Activated naive CD4-positive, alpha-beta T cell (primary cell): ENCODE measurements around the gene SDK1.

Experiments
- DNase-seq, 4 experiments: peaks; one replicate each; lab custom pipeline; 2025; lab: John Stamatoyannopoulos, UW

The SDK1 gene

GRCh38 chr7:3987426-3987927 is 686.4 kb downstream of the SDK1 start:
- no peak for DNase-seq

- DNase-seq = no peak
Observed at GRCh38 chr7:3989723-3990122, 688.7 kb downstream of the SDK1 start.

- DNase-seq = no peak
Observed at GRCh38 chr7:3991731-3992231, 690.7 kb downstream of the SDK1 start.

- no peak for DNase-seq
Observed at GRCh38 chr7:3992841-3993240, 691.8 kb downstream of the SDK1 start.

- no peak for DNase-seq
Observed at GRCh38 chr7:3994764-3995163, 693.7 kb downstream of the SDK1 start.

GRCh38 chr7:3995187-3995586 is 694.1 kb downstream of the SDK1 start:
- DNase-seq = no peak

GRCh38 chr7:3998060-3998459 is 697.0 kb downstream of the SDK1 start:
- no peak for DNase-seq

GRCh38 chr7:4000139-4000538 is 699.1 kb downstream of the SDK1 start:
- no peak for DNase-seq

- no peak for DNase-seq
Observed at GRCh38 chr7:4000934-4001333, 699.9 kb downstream of the SDK1 start.

GRCh38 chr7:4001742-4002141 is 700.7 kb downstream of the SDK1 start:
- DNase-seq = no peak

- no peak for DNase-seq
Observed at GRCh38 chr7:4003503-4003902, 702.5 kb downstream of the SDK1 start.

- DNase-seq = no peak
Observed at GRCh38 chr7:4006687-4007086, 705.6 kb downstream of the SDK1 start.

- DNase-seq = no peak
Observed at GRCh38 chr7:4009211-4010060, 708.4 kb downstream of the SDK1 start.

GRCh38 chr7:4010061-4010605 is 709.1 kb downstream of the SDK1 start:
- DNase-seq = no peak

- no peak for DNase-seq
Observed at GRCh38 chr7:4010923-4011656, 710.0 kb downstream of the SDK1 start.

- DNase-seq = no peak
Observed at GRCh38 chr7:4013793-4014192, 712.7 kb downstream of the SDK1 start.

GRCh38 chr7:4014346-4015050 is 713.4 kb downstream of the SDK1 start:
- no peak for DNase-seq

- DNase-seq = no peak
Observed at GRCh38 chr7:4015371-4015770, 714.3 kb downstream of the SDK1 start.

GRCh38 chr7:4015996-4016395 is 714.9 kb downstream of the SDK1 start:
- DNase-seq = no peak

- no peak for DNase-seq
Observed at GRCh38 chr7:4017081-4017480, 716.0 kb downstream of the SDK1 start.

GRCh38 chr7:4017785-4018184 is 716.7 kb downstream of the SDK1 start:
- DNase-seq = no peak
